ENCODE data around the gene RPL41.

RPL41 gene

GRCh38 chr12:56160894-56161689 lies 44.7 kb downstream of the RPL41 start (continued):
- TF ChIP-seq REST (tag by site-specific recombination; IDR thresholded peaks at IDR 0.05) (no peak), ZNF549 (tag by site-specific recombination; IDR thresholded peaks at IDR 0.05) (no peak)

GRCh38 chr12:56161690-56162351 lies 45.4 kb downstream of the RPL41 start:
- CTCF ChIA-PET: interaction anchor here (0.6 to 2.9 kb wide), 4 partner anchors 27 to 1301 kb away, joined by 3 to 16 read pairs (median 10); partner anchors contain the start of gene SMARCC2
- no peak overlapping the region for H3K4me3 ChIP-seq (ENCODE audit: low read depth, low read length)
- H3K4me1 ChIP-seq (ENCODE audit: control insufficient read depth, insufficient read depth, low read length): peaks cover 3% of the 10 kb centered on the region; the same call in 1 of the 2 replicates
- POLR2A ChIA-PET: interaction anchor here (0.6 to 3.7 kb wide), 10 partner anchors 10 to 198 kb away, joined by 3 to 29 read pairs (median 4); partner anchors contain the start of genes ESYT1, MYL6B, PA2G4 and SMARCC2
- H3K36me3 ChIP-seq (ENCODE audit: control insufficient read depth in 2 of 2, insufficient read depth in 1 of 2, low read length in 2 of 2): peaks cover 30 to 76% of the 10 kb centered on the region in 2 experiments
- H3K9me3 ChIP-seq (ENCODE audit: control insufficient read depth, insufficient read depth, low read depth, low read length): no peaks in the 10 kb centered on the region
- peak overlapping the region; percentile 29; the same call in 1 of the 2 replicates for H3K27ac ChIP-seq (ENCODE audit: extremely low read depth, low read depth, low read length)
- no peak for TF ChIP-seq ZNF433 (tag by site-specific recombination; IDR thresholded peaks at IDR 0.05; ENCODE audit: low read depth)
- TF ChIP-seq ZNF629 (tag by site-specific recombination; IDR thresholded peaks at IDR 0.05): no peak
- no peak for TF ChIP-seq PRDM6 (tag by site-specific recombination; IDR thresholded peaks at IDR 0.05)
- TF ChIP-seq CTCF (tag by site-specific recombination; IDR thresholded peaks at IDR 0.05): no peak
- TF ChIP-seq ZNF558 (tag by site-specific recombination; IDR thresholded peaks at IDR 0.05): no peak
- TF ChIP-seq ZNF157 (tag by site-specific recombination; IDR thresholded peaks at IDR 0.05): no peak
- no peak for TF ChIP-seq ZNF664 (tag by site-specific recombination; IDR thresholded peaks at IDR 0.05)
- no peak for TF ChIP-seq ZBTB8A (tag by site-specific recombination; IDR thresholded peaks at IDR 0.05)
- no peak for TF ChIP-seq MEIS1 (CRISPR knock-in tag; IDR thresholded peaks at IDR 0.05; ENCODE audit: borderline replicate concordance)
- no peak for TF ChIP-seq ZNF266 (tag by site-specific recombination; IDR thresholded peaks at IDR 0.05; ENCODE audit: low read depth)
- no peak for TF ChIP-seq ZNF792 (tag by site-specific recombination; IDR thresholded peaks at IDR 0.05)
- no peak for TF ChIP-seq PRDM2 (tag by site-specific recombination; IDR thresholded peaks at IDR 0.05; ENCODE audit: borderline replicate concordance)
- TF ChIP-seq ZNF391 (tag by site-specific recombination; IDR thresholded peaks at IDR 0.05; ENCODE audit: borderline replicate concordance, low read depth): no peak

Measured in HEK293 (cell line).